CD8-positive, alpha-beta memory T cell (primary cell): Measurements from ENCODE around the gene AADACL3. TPM values are rescaled to one million over a fixed set of nuclear protein-coding genes. Genes with fewer than 3 reads are reported as not detected.
A peak's percentile ranks its signal among the peaks of the same experiment; 100 is the strongest.

Source experiments
- CTCF ChIA-PET: fragments of 350-600 bp; sonication (Branson Sonifier 250); formaldehyde crosslinking; loops from one replicate; lab custom pipeline; 2021; ENCODE audit warnings: antibody characterized with exemption; lab: Charles Lee
- POLR2A ChIA-PET: fragments of 350-600 bp; sonication (Branson Sonifier 250); formaldehyde crosslinking; loops from one replicate; lab custom pipeline; 2021; ENCODE audit warnings: antibody characterized with exemption; lab: Charles Lee
- DNase-seq, 5 donors: peaks; one replicate each; pipeline versions ENCODE4 v3.0.0 to v3.0.0-alpha.2; 2020 to 2022; ENCODE audit warnings: mixed read lengths in 1 of 5
- H3K27ac ChIP-seq: one replicate; pipeline ENCODE4 v1.7.0; 2013; ENCODE audit warnings: low read depth, mild to moderate bottlenecking, low read length, moderate library complexity
- H3K27me3 ChIP-seq: 2 replicates; pipeline ENCODE4 v1.7.0; 2013; ENCODE audit warnings: low read length, mild to moderate bottlenecking; ENCODE audit not compliant: insufficient read depth, poor library complexity, severe bottlenecking
- H3K36me3 ChIP-seq: 2 replicates; pipeline ENCODE4 v1.7.0; 2013; ENCODE audit warnings: mild to moderate bottlenecking, low read length, moderate library complexity; ENCODE audit not compliant: insufficient read depth
- H3K4me1 ChIP-seq: 2 replicates; pipeline ENCODE4 v1.7.0; 2013; ENCODE audit warnings: mild to moderate bottlenecking, low read length, moderate library complexity; ENCODE audit not compliant: insufficient read depth
- H3K4me3 ChIP-seq: 2 replicates; pipeline ENCODE4 v1.7.0; 2013; ENCODE audit warnings: mild to moderate bottlenecking, low read length
- H3K9me3 ChIP-seq: 2 replicates; pipeline ENCODE4 v1.7.0; 2013; ENCODE audit warnings: mild to moderate bottlenecking, low read length
- H3K27ac Mint-ChIP-seq, 8 donors: one replicate each; pipeline ENCODE4 v1.8.0; 2020 to 2021; ENCODE audit warnings: mixed read lengths in 8 of 8, mild to moderate bottlenecking in 6 of 8, inconsistent platforms in 3 of 8, moderate library complexity in 3 of 8
- H3K27me3 Mint-ChIP-seq, 2 donors: one replicate each; pipeline ENCODE4 v1.8.0; 2020 to 2021; ENCODE audit warnings: mixed read lengths in 2 of 2, mild to moderate bottlenecking in 1 of 2, moderate library complexity in 1 of 2
- H3K36me3 Mint-ChIP-seq, 3 donors: one replicate each; pipeline ENCODE4 v1.8.0; 2020 to 2021; ENCODE audit warnings: mixed read lengths in 3 of 3, inconsistent platforms in 1 of 3, mild to moderate bottlenecking in 1 of 3
- H3K4me1 Mint-ChIP-seq, 3 donors: one replicate each; pipeline ENCODE4 v1.8.0; 2020 to 2021; ENCODE audit warnings: mixed read lengths in 3 of 3, inconsistent platforms in 1 of 3, mild to moderate bottlenecking in 1 of 3
- H3K4me3 Mint-ChIP-seq, 7 donors: one replicate each; pipeline ENCODE4 v1.8.0; 2020 to 2021; ENCODE audit warnings: mixed read lengths in 7 of 7, mild to moderate bottlenecking in 6 of 7, moderate library complexity in 4 of 7, inconsistent platforms in 2 of 7
- H3K9me3 Mint-ChIP-seq, 5 donors: one replicate each; pipeline ENCODE4 v1.8.0; 2020 to 2022; ENCODE audit warnings: mixed read lengths in 5 of 5, mild to moderate bottlenecking in 3 of 5, moderate library complexity in 2 of 5, inconsistent platforms in 1 of 5
- polyA plus RNA-seq: library from polyadenylated mRNA; unstranded; fragments of 300-500 nt; fragmentation: Illumina TruSeq; gene quantifications from one replicate; pipeline ENCODE4 v1.2.3, GENCODE V29; 2021
- total RNA-seq, 2 experiments: library from RNA; stranded (reverse); gene quantifications; one replicate each; pipeline ENCODE4 v1.2.3, GENCODE V29; 2021

The AADACL3 gene
- total and polyA plus RNA-seq, 3 experiments from 2014 or later: not detected

DNA sequence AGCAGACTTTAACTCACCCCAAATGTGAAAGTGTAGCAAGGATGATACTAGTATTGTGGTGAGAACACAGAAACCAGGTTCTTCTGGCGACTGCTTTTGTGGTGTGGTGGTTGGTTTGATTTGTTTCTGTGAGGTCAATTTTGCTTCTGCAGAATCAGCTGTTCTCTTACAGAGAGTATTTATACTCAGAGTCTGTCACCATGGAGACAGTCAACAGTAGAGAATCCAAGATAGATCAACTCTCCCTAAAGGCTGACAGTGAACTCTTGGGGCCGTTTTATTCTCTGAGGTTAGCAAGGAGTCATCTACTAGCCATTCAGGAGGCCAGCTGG, 30.0 kb downstream of the AADACL3 start, which contains the start of gene CFAP107:
CFAP107 (plus strand) TSS at position 209 of the 332 bp plus-strand sequence. CDS start 231 bp downstream, outside the sequence.
- no peak within 1 kb of the TSS for H3K4me3 Mint-ChIP-seq
- H3K27me3 Mint-ChIP-seq: peaks cover 25 to 74% of the 10 kb centered on the region in 2 donors
- peaks cover 1 to 9% (median 2%) of the 10 kb centered on the region in 3 donors for H3K36me3 Mint-ChIP-seq
- POLR2A ChIA-PET: no interaction called here
- CTCF ChIA-PET: no interaction called here
- H3K4me1 Mint-ChIP-seq: no peaks in the 10 kb centered on the region
- no peaks in the 10 kb centered on the region for H3K4me1 ChIP-seq
- H3K9me3 Mint-ChIP-seq: peaks cover 18 to 42% (median 36%) of the 10 kb centered on the region in 5 donors
- no peak within 1 kb of the TSS for H3K27ac ChIP-seq
- no peaks in the 10 kb centered on the region for H3K36me3 ChIP-seq
- no peak within 1 kb of the TSS for H3K4me3 ChIP-seq
- no peak for DNase-seq
- H3K27ac Mint-ChIP-seq: no peak within 1 kb of the TSS
- H3K27me3 ChIP-seq: no peaks in the 10 kb centered on the region
- peaks cover 11% of the 10 kb centered on the region for H3K9me3 ChIP-seq

GRCh38 chr1:12748778-12749355, 33.0 kb downstream of the AADACL3 start:
- Histone ChIP-seq H3K27ac (no peak overlapping the region), H3K27me3 (no peaks in the 10 kb centered on the region), H3K9me3 (peaks cover 11% of the 10 kb centered on the region), H3K4me3 (no peak overlapping the region), H3K36me3 (no peaks in the 10 kb centered on the region), H3K4me1 (no peaks in the 10 kb centered on the region)
- no peak overlapping the region for H3K27ac Mint-ChIP-seq
- ChIA-PET CTCF (no interaction called here), POLR2A (no interaction called here)
- H3K4me3 Mint-ChIP-seq: no peak overlapping the region
- no peak for DNase-seq
- H3K9me3 Mint-ChIP-seq: peaks cover 18 to 43% (median 36%) of the 10 kb centered on the region in 5 donors
- H3K27me3 Mint-ChIP-seq: peaks cover 26 to 55% of the 10 kb centered on the region in 2 donors
- peaks cover 1 to 9% (median 2%) of the 10 kb centered on the region in 3 donors for H3K36me3 Mint-ChIP-seq
- H3K4me1 Mint-ChIP-seq: no peaks in the 10 kb centered on the region

- no peak for DNase-seq
- Histone ChIP-seq H3K36me3 (no peaks in the 10 kb centered on the region), H3K9me3 (no peaks in the 10 kb centered on the region), H3K4me1 (no peaks in the 10 kb centered on the region), H3K4me3 (no peak overlapping the region), H3K27me3 (no peaks in the 10 kb centered on the region), H3K27ac (no peak overlapping the region)
- ChIA-PET POLR2A (no interaction called here), CTCF (no interaction called here)
- no peak overlapping the region for H3K27ac Mint-ChIP-seq
- peaks cover 7 to 10% (median 8%) of the 10 kb centered on the region in 5 donors for H3K9me3 Mint-ChIP-seq
- no peak overlapping the region for H3K4me3 Mint-ChIP-seq
- no peaks in the 10 kb centered on the region for H3K36me3 Mint-ChIP-seq
- no peaks in the 10 kb centered on the region for H3K4me1 Mint-ChIP-seq
- peaks cover 28 to 30% of the 10 kb centered on the region in 2 donors for H3K27me3 Mint-ChIP-seq
Measured at GRCh38 chr1:12754738-12755137, 38.8 kb downstream of the AADACL3 start.

- Mint-ChIP-seq H3K36me3 (no peaks in the 10 kb centered on the region), H3K4me1 (no peaks in the 10 kb centered on the region), H3K4me3 (no peak overlapping the region), H3K27ac (no peak overlapping the region), H3K27me3 (peaks cover 22 to 29% of the 10 kb centered on the region in 2 donors), H3K9me3 (no peaks in the 10 kb centered on the region)
- no peak overlapping the region for H3K27ac ChIP-seq
- CTCF ChIA-PET: no interaction called here
- H3K9me3 ChIP-seq: no peaks in the 10 kb centered on the region
- H3K27me3 ChIP-seq: no peaks in the 10 kb centered on the region
- H3K4me3 ChIP-seq: no peak overlapping the region
- POLR2A ChIA-PET: no interaction called here
- H3K4me1 ChIP-seq: no peaks in the 10 kb centered on the region
- H3K36me3 ChIP-seq: no peaks in the 10 kb centered on the region
- no peak for DNase-seq
Measured at GRCh38 chr1:12756273-12756672, 40.4 kb downstream of the AADACL3 start.

- Histone ChIP-seq H3K36me3 (no peaks in the 10 kb centered on the region), H3K27me3 (no peaks in the 10 kb centered on the region), H3K27ac (no peak overlapping the region), H3K9me3 (no peaks in the 10 kb centered on the region), H3K4me1 (no peaks in the 10 kb centered on the region), H3K4me3 (no peak overlapping the region)
- H3K4me1 Mint-ChIP-seq: no peaks in the 10 kb centered on the region
- POLR2A ChIA-PET: no interaction called here
- no peaks in the 10 kb centered on the region for H3K36me3 Mint-ChIP-seq
- DNase-seq: no peak
- CTCF ChIA-PET: no interaction called here
- no peak overlapping the region for H3K27ac Mint-ChIP-seq
- no peaks in the 10 kb centered on the region for H3K9me3 Mint-ChIP-seq
- H3K27me3 Mint-ChIP-seq: peaks cover 21 to 29% of the 10 kb centered on the region in 2 donors
- H3K4me3 Mint-ChIP-seq: no peak overlapping the region
Measured at GRCh38 chr1:12756768-12757413, 41.0 kb downstream of the AADACL3 start.

DNA sequence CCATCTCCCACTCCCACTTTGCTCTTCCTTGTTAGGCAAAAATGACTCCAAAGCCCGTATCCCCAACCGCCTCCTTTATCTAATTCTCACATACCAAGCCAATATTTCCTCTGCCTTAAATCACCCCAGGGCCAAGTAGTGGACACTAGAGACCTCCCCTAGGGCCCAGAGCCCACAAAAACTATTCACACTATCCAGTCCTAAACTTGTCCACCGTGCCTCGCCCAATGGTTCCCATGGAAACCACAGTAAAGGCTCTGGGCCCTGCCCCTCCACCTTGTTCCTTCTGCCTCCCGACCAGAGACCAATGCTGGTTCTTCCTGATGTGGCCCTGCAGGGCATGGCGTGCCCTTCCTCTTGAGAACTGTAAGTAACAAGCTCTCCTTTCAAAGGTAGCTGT, 41.9 kb downstream of the AADACL3 start:
- H3K36me3 Mint-ChIP-seq: no peaks in the 10 kb centered on the region
- H3K36me3 ChIP-seq: no peaks in the 10 kb centered on the region
- no peaks in the 10 kb centered on the region for H3K9me3 ChIP-seq
- H3K4me1 Mint-ChIP-seq: no peaks in the 10 kb centered on the region
- no peak overlapping the region for H3K27ac ChIP-seq
- H3K4me1 ChIP-seq: no peaks in the 10 kb centered on the region
- POLR2A ChIA-PET: no interaction called here
- no peaks in the 10 kb centered on the region for H3K9me3 Mint-ChIP-seq
- H3K4me3 ChIP-seq: no peak overlapping the region
- peaks cover 21 to 29% of the 10 kb centered on the region in 2 donors for H3K27me3 Mint-ChIP-seq
- H3K4me3 Mint-ChIP-seq: peak overlapping the region in 1 of 7 donors; percentile 6
- CTCF ChIA-PET: no interaction called here
- H3K27me3 ChIP-seq: no peaks in the 10 kb centered on the region
- no peak for DNase-seq
- no peak overlapping the region for H3K27ac Mint-ChIP-seq

DNA sequence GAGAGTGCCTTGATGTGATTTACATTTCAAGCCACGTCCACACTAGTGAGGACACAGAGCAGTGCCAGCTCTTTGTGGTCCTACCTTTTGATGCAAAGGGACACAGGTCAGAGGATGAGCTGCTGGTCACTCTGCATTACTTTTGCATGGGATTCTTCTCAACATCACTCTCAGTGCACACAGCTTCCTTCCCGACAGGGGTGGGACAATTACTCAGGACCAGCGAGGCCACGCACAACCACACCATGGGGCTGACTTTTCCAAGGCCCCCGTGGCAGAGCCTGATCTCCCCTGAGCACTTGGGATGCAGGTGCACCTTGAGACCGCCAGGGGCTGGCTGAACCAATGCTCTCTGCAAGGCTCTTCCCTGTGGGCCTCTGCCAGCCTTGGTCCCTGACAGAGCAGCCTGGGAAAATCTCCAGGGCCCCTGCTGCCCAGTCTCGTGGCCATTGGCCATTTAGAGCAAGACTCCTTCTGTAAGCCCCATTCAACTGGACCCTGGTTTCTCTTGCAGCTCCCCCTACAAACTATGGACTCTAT, 44.4 kb downstream of the AADACL3 start:
- Histone ChIP-seq H3K27me3 (no peaks in the 10 kb centered on the region), H3K4me1 (no peaks in the 10 kb centered on the region), H3K27ac (no peak overlapping the region), H3K4me3 (no peak overlapping the region), H3K9me3 (no peaks in the 10 kb centered on the region), H3K36me3 (no peaks in the 10 kb centered on the region)
- ChIA-PET CTCF (no interaction called here), POLR2A (no interaction called here)
- Mint-ChIP-seq H3K4me3 (no peak overlapping the region), H3K27me3 (peaks cover 13 to 32% of the 10 kb centered on the region in 2 donors), H3K4me1 (no peaks in the 10 kb centered on the region), H3K36me3 (no peaks in the 10 kb centered on the region), H3K9me3 (peaks cover 0 to 2% (median 0%) of the 10 kb centered on the region in 5 donors), H3K27ac (no peak overlapping the region)
- no peak for DNase-seq

GRCh38 chr1:12761781-12762180, 45.9 kb downstream of the AADACL3 start:
- Mint-ChIP-seq H3K4me3 (no peak overlapping the region), H3K27me3 (peaks cover 14 to 35% of the 10 kb centered on the region in 2 donors), H3K27ac (no peak overlapping the region), H3K36me3 (no peaks in the 10 kb centered on the region), H3K4me1 (no peaks in the 10 kb centered on the region), H3K9me3 (peaks cover 0 to 2% (median 0%) of the 10 kb centered on the region in 5 donors)
- Histone ChIP-seq H3K36me3 (no peaks in the 10 kb centered on the region), H3K4me3 (no peak overlapping the region), H3K9me3 (no peaks in the 10 kb centered on the region), H3K27me3 (no peaks in the 10 kb centered on the region), H3K4me1 (no peaks in the 10 kb centered on the region), H3K27ac (no peak overlapping the region)
- ChIA-PET POLR2A (no interaction called here), CTCF (no interaction called here)
- no peak for DNase-seq
